RKO (cell line): ENCODE results near the gene NXPE3.

Experiments used
- DNase-seq: peaks from one replicate; pipeline ENCODE4 v3.0.0-alpha.2; 2016; ENCODE audit warnings: low spot score

The NXPE3 gene

DNA sequence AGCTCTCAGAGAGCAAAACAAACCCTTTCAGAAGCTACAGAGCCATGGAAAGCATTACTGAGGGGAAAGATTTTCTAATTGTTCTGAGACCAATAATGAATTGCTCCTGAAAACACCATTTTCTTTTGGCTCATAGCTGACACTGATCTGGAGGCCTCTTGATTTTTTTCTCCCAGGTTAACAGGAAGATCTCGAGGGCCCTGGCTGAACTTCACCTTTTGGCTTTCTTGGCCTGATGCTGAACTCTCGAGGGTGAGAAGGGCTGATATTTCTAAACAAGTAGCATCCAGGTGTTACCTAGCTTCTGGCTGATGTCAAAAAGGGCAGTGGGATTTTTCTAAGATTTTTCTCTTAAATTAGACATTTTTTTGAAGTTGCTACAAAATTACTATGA, 50.4 kb downstream of the NXPE3 start:
- DNase-seq, result peak; percentile 26

GRCh38 chr3:101829874-101830273, 50.9 kb downstream of the NXPE3 start:
- DNase-seq, result no peak

DNA sequence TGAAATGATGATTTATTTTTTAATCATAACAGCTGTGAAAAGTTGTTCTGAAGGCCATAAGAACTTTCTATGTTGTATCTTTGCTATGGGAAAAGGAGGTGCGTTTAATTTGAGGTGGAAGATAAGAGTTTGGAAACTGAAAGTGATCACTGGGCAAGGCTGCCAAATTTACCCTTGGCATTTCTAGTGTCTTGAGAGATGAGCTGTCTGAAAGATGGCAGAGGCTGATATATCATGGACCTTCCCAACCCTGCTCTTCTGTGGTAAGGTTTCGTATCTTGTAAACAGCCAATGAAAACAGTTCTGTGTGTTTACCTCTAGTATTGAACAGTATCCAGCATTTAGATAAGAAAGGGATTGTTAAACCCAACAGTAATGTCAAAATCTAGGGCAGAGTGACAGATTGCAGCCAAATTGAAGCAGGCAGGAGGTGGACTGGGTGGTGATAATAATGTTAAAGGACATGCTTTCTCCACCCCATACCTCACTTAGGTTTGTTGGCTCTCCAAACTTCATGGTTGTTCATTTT, 54.5 kb downstream of the NXPE3 start:
- DNase-seq, result no peak

GRCh38 chr3:101835676-101836075, 56.7 kb downstream of the NXPE3 start:
- DNase-seq, result no peak

GRCh38 chr3:101836160-101836559, 57.1 kb downstream of the NXPE3 start:
- no peak for DNase-seq

- no peak for DNase-seq
Observed at GRCh38 chr3:101836652-101837598, 57.9 kb downstream of the NXPE3 start.

- DNase-seq, result no peak
Observed at GRCh38 chr3:101838691-101839090, 59.7 kb downstream of the NXPE3 start.

GRCh38 chr3:101840066-101840465, 61.1 kb downstream of the NXPE3 start:
- DNase-seq, result no peak

DNA sequence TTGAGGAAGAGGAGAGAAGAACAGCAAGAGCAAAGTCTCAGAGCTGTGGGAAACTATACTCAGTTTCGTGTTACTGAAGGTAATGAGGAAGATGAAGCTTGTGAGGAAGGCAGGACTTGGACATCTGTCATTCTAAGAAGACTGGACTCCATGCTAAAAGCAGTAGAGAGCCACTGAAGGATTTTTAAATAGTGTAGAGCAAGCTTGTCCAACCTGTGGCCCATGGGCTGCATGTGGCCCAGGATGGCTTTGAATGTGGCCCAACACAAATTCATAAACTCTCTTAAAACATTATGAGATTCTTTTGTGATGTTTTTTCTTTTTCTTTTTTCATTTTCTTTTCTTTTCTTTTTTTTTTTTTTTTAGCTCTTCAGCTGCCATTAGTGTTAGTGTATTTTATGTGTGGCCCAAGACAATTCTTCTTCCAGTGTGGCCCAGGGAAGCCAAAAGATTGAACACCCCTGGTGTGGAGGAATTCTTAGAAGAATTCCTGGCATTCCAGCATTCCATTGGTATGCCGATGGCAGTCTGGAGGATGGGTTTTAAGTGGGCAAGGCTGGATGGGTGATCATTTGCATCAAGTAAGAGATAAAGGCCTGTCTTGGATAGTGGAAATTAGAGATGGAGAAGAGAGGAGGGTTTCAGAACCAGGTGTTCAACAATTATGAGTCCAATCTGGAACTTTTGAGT, 63.4 kb downstream of the NXPE3 start:
- no peak for DNase-seq

DNA sequence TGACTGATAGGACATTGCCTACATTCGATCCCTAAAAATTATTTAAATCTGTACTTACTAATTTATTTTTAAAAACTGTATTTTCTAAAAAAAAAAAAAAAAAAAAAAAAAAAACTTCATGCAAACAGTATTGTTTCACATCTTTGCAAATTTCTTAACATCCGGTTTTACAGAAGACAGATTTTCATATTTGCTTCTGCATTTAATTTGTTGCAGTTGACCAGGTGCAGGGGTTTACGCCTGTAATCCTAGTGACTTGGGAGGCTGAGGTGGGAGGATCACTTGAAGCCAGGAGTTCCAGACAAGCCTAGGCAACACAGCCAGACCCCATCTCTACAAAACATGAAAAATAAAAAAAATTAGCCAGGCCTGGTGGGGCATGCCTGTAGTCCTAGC, 63.9 kb downstream of the NXPE3 start:
- DNase-seq, result no peak

- no peak for DNase-seq
Observed at GRCh38 chr3:101845425-101845824, 66.4 kb downstream of the NXPE3 start.

DNA sequence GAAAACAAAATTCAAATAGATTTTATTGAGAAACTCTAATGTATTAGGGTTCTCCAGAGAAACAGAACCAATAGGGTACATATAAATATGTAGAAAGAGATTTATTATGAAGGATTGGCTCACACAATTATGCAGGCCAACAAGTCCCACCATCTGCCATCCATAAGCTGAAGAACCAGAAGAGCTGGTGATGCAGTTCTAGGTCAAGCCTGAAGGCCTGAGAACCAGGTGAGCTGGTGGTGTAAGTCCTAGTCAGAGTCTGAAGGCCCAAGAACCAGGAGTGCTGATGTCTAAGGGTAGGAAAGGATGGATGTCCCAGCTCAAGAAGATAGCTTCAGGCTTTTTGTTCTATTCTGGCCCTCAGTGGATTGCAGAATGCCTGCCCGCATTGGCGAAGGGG, 67.7 kb downstream of the NXPE3 start:
- peak; percentile 21 for DNase-seq

GRCh38 chr3:101847328-101847727, 68.3 kb downstream of the NXPE3 start:
- peak; percentile 59 for DNase-seq

- no peak for DNase-seq
Observed at GRCh38 chr3:101848326-101848725, 69.3 kb downstream of the NXPE3 start.

GRCh38 chr3:101848754-101849713, 70.0 kb downstream of the NXPE3 start, which contains the start of gene NFKBIZ:
Gene NFKBIZ (plus strand): TSS chr3:101849514. CDS start chr3:101849629, 115 bp downstream.
- DNase-seq, result peak; percentile 93

DNA sequence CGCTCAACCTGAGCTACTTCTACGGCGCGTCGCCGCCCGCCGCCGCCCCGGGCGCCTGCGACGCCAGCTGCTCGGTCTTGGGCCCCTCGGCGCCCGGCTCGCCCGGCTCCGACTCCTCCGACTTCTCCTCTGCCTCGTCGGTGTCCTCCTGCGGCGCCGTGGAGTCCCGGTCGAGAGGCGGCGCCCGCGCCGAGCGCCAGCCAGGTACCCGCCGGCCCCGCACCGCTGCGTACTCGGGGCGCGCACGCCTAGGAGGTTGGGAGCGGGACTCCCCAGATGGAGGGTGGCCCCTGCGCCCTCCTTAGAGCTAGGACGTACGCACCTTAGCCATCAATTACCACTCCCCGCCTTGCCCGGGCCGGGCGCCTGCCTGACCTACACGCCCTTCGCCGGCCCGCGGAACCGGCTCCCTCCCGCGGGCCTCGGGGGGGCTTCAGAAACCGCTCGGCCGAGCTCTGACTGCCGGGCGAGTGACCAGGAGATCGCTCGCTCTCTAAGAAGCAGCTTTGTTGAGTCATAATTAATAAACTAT, 70.8 kb downstream of the NXPE3 start:
- DNase-seq, result peak; percentile 55

DNA sequence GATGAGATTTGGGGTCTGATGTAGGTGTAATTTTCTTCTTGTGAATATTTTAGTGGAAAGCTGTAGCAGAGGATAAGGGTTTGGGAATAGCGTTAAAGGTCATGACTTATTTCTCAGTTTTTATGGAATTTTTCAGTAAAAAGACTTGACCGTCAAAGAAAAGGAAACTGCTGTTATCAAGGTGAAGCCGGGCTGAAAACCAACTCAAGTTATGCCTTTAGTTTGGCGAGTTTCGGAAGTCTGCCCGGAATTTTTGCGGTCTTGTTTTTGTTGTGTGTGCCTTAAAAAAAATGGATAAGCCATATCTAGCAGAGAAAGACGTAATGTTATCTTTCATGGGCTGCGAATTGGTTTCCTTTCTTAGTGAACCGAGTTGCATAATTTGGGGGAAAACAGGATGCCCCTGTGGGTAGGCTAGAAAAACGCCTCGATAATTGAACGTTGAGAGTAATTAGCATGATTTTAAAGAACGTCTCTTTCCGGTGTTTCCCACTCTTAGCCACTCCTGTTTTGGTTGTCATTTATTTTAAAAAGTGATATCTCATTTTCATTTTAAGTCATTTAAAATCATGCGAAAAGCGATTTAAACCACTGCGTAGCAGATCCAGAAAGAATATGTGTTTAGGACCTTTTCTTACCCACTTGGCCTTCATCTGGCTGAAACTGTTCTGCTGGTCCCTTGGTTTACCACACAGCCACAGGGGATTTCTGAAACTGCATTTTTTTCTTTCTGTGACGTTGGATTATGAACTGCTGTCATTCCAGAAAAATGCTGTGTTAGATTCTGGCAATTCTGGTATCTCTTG, 71.4 kb downstream of the NXPE3 start:
- peak; percentile 71 for DNase-seq

DNA sequence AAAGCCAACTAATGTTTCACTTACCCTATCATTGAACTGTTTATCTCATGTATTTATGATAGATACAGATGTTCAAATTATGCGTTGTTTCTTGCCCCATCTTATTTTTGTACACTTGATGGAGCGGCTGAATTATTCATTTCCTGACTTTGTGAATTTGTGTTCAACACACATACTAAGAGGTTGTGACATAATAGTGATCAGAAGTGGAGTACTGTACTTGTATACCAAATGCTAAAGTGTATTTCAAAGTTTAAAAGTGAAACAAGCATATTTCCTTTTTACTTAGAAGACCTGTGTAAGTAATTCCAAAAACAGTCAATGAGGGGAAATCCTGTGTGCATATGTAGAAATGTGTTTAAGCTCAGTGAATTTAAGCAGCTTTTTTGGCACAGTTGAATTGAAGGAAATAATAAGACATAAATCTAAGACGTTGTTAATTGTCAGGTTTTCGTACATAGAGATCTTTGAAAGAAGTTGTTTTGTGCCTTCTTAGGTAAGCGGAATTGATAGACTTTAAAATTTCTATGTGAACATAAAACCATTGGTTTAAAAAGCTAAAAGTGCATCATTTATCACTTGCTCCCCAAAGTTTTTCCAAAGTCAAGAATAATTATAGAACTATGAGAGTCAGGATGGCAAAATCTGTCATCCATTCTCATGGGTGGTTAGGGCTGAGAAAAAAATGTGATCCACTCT, 72.2 kb downstream of the NXPE3 start:
- DNase-seq, result peak; percentile 67

- DNase-seq, result peak; percentile 59
Observed at GRCh38 chr3:101851850-101852714, 73.1 kb downstream of the NXPE3 start.
